Peyer's patch (tissue), 4 donors: Measurements from ENCODE around the gene GLS. TPM values are rescaled to one million over a fixed set of nuclear protein-coding genes. Genes with fewer than 3 reads are reported as not detected.

Experiments used
- DNase-seq, 3 donors: peaks; one replicate each; pipeline ENCODE4 v3.0.0-alpha.2; 2017 to 2019
- H3K27ac ChIP-seq, 4 donors: fragments of 200-600 bp; sonication (generic); one replicate each; pipeline ENCODE4 v1.5.1; 2016 to 2019
- H3K27me3 ChIP-seq, 2 donors: fragments of 200-600 bp; sonication (generic); one replicate each; pipeline ENCODE4 v1.5.1; 2019
- H3K36me3 ChIP-seq, 3 donors: fragments of 200-600 bp; sonication (generic); one replicate each; pipeline ENCODE4 v1.5.1; 2016 to 2019
- H3K4me1 ChIP-seq, 4 donors: fragments of 200-600 bp; sonication (generic); one replicate each; pipeline ENCODE4 v1.5.1; 2016 to 2019
- H3K4me3 ChIP-seq, 4 donors: fragments of 200-600 bp; sonication (generic); 1 replicate in 3 of 4; 2 replicates in 1 of 4; pipeline ENCODE4 v1.5.1; 2016 to 2019; ENCODE audit warnings: mild to moderate bottlenecking in 1 of 4
- H3K9me3 ChIP-seq, 4 donors: fragments of 200-600 bp; sonication (generic); one replicate each; pipeline ENCODE4 v1.5.1; 2016 to 2019; ENCODE audit warnings: mild to moderate bottlenecking in 1 of 4
- CTCF ChIP-seq, 6 experiments: fragments of 450-650 bp in 4 of 6; fragments of 200-600 bp in 2 of 6; sonication (generic) in 1 of 6; IDR thresholded peaks; one replicate each; pipeline ENCODE4 v1.5.1; 2017 to 2019; ENCODE audit warnings: antibody characterized with exemption in 6 of 6, mild to moderate bottlenecking in 3 of 6, moderate library complexity in 1 of 6
- POLR2A ChIP-seq, 2 donors: fragments of 450-650 bp; IDR thresholded peaks; one replicate each; pipeline ENCODE4 v1.5.1; 2017; ENCODE audit warnings: antibody characterized with exemption in 2 of 2, mild to moderate bottlenecking in 2 of 2, moderate library complexity in 2 of 2
- total RNA-seq, 4 donors: library from RNA; depleted of rRNA; stranded (reverse); fragments of >200 nt; gene quantifications; one replicate each; pipeline ENCODE4 v1.1.0, GENCODE V29; 2016

GLS gene
- total RNA-seq, 4 donors from 2014 or later = 232 to 298 (median 258) TPM

GRCh38 chr2:190973726-190974628 lies 93.4 kb downstream of the GLS start:
- no peak for DNase-seq
- H3K9me3 ChIP-seq = no peaks in the 10 kb centered on the region
- peaks cover 0 to 98% (median 9%) of the 10 kb centered on the region in 3 donors for H3K36me3 ChIP-seq
- H3K4me3 ChIP-seq = no peak overlapping the region
- H3K27me3 ChIP-seq = no peaks in the 10 kb centered on the region
- no peak overlapping the region for H3K27ac ChIP-seq
- no peaks in the 10 kb centered on the region for H3K4me1 ChIP-seq
- TF ChIP-seq POLR2A (IDR thresholded peaks at IDR 0.05) (no peak), CTCF (IDR thresholded peaks at IDR 0.05) (no peak)

DNA sequence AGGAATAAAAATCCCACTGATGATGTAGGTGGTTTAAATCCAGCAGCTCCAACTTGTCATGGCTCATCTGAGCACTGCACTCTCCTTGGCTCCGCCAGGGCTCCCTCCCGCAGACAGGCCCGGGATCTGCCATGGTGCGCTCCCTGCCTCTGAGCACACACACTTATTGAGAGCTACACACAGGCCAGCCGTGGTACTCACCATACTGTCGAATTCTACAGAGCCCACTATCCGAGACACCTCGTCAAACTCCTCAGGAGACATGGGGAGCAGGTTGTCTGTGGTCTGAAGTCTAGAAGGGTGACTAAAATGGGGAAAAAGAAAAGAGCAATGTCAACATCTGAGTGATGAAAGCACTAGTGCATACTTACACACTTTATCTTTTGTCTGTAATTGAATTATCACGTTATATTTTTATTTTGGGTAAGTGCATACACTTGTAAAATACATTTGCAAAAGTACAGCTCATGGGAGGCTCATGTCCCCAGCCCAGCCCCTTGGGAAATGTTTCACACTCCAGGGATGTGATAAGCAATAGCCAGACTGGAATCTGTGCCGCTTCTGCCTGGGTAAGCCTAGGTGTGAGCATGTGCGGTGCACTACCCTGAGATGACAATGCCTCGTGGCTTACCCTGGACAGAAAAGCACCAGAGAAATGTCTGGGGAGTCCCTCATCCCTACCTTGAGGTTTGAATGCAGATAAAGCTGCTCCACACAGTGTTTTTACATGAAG lies 94.2 kb downstream of the GLS start:
- DNase-seq = no peak
- Histone ChIP-seq H3K27me3 (no peaks in the 10 kb centered on the region), H3K4me1 (no peaks in the 10 kb centered on the region), H3K4me3 (no peak overlapping the region), H3K27ac (no peak overlapping the region), H3K36me3 (peaks cover 0 to 98% (median 11%) of the 10 kb centered on the region in 3 donors), H3K9me3 (no peaks in the 10 kb centered on the region)
- no peak for TF ChIP-seq POLR2A (IDR thresholded peaks at IDR 0.05)
- TF ChIP-seq CTCF (IDR thresholded peaks at IDR 0.05) = no peak

GRCh38 chr2:190976521-190976920 lies 95.9 kb downstream of the GLS start:
- no peaks in the 10 kb centered on the region for H3K4me1 ChIP-seq
- TF ChIP-seq CTCF (IDR thresholded peaks at IDR 0.05) (no peak), POLR2A (IDR thresholded peaks at IDR 0.05) (no peak)
- DNase-seq = no peak
- H3K27ac ChIP-seq = no peak overlapping the region
- peaks cover 0 to 98% (median 11%) of the 10 kb centered on the region in 3 donors for H3K36me3 ChIP-seq
- no peak overlapping the region for H3K4me3 ChIP-seq
- no peaks in the 10 kb centered on the region for H3K27me3 ChIP-seq
- H3K9me3 ChIP-seq = no peaks in the 10 kb centered on the region

DNA sequence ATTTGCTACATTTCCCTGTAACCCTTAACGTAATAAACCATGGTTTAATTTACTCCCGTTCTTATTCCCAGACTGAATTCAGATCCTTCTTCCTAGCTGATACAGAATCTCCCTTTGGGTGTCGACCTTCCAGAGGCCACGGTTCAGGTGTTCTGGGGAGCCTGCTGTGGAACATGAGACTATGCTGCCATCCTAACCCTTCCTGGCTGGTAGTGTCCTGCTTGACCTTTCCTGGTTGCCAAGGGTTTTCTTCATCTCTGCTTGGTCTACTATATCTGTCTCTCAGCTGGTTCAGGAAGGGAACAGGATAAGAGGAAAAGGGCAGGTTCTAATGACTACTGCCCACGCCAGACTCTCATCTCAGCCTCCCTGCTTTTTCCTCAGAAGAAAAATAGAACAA lies 96.9 kb downstream of the GLS start:
- H3K4me3 ChIP-seq = no peak overlapping the region
- H3K27ac ChIP-seq = no peak overlapping the region
- TF ChIP-seq POLR2A (IDR thresholded peaks at IDR 0.05) = no peak
- no peak for TF ChIP-seq CTCF (IDR thresholded peaks at IDR 0.05)
- H3K36me3 ChIP-seq = peaks cover 0 to 98% (median 11%) of the 10 kb centered on the region in 3 donors
- no peaks in the 10 kb centered on the region for H3K9me3 ChIP-seq
- no peaks in the 10 kb centered on the region for H3K4me1 ChIP-seq
- no peaks in the 10 kb centered on the region for H3K27me3 ChIP-seq
- DNase-seq = no peak

DNA sequence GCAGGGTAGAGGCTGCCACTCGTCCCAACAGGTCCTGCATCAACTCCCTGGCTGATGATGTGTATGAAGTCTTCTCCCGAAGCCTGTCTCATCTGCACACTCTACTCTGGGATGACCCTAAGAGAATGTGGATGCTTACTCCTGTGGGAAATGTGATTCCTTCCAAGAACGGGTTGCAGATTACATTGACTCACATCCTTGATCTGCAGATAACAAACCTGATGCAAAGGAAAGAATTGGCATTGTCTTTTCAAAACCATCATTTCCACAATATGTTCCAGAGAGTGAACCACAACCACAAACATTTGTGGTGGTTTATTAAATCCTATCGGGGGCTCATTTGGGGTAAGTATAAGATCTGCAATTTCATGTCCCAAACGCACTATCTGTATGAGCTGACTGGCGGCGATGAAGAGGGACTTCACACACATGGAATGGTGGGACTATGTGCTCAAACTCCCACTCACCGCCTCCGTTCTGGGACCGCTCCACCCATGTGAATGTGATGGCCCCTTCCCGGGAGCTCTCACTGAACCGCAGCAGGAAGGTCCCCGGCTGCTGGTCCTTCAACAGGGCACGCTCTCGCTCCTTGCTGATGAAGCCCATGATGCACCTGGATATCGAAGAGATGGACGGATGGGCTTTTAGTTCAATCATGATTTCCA lies 97.9 kb downstream of the GLS start:
- no peak for TF ChIP-seq CTCF (IDR thresholded peaks at IDR 0.05)
- no peak for TF ChIP-seq POLR2A (IDR thresholded peaks at IDR 0.05)
- Histone ChIP-seq H3K27ac (no peak overlapping the region), H3K36me3 (peaks cover 0 to 99% (median 18%) of the 10 kb centered on the region in 3 donors), H3K9me3 (no peaks in the 10 kb centered on the region), H3K4me1 (no peaks in the 10 kb centered on the region), H3K27me3 (no peaks in the 10 kb centered on the region), H3K4me3 (no peak overlapping the region)
- DNase-seq = no peak
